ENCODE results near the gene HS2ST1. TPM values are rescaled to one million over a fixed set of nuclear protein-coding genes. Genes with fewer than 3 reads are reported as not detected.

HS2ST1 gene
- total RNA-seq, 1 experiment from 2014 or later: 30.1 TPM

DNA sequence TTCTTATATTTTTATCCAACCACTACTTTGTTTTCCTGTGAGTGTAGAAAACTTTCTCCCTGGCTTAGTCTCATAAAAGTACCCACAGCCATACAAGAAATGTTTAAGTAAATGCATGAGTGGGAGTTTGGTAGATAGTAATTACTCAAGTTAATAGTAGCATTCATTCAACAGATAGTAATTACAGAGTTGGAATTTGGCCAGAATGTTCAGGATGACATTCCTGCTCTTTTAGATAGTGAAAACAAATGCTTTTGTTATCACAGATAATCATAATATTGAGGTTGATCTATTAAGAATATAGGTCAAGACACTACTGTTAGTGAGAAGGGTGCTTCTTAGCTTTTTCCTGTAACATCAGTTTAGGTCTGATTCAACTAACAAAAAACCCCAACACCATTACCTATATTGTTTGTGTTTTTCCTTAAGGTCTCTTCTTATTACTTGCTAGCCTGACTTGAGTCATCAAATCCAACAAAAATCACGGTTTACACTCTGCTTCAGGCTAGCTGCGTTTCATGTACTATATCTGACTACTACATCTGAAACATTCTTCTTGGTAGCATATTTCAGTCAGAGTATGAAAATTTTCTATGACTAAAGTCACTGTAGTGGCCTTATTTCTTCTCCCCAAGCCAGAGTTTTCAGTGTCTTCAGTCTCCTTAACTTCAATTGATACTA, 163.7 kb downstream of the HS2ST1 start:
- Histone ChIP-seq H3K4me1 (ENCODE audit: control insufficient read depth in 1 of 2, insufficient read depth in 2 of 2, low read length in 2 of 2) (peaks cover 2 to 8% of the 10 kb centered on the region in 2 experiments; a peak in 2 of 4 replicates), H3K27ac (ENCODE audit: low read depth, low read length) (no peak overlapping the region), H3K79me2 (ENCODE audit: insufficient read depth, low read length) (no peaks in the 10 kb centered on the region), H3K4me2 (ENCODE audit: low read length) (no peak overlapping the region), H3K36me3 (ENCODE audit: control insufficient read depth in 1 of 2, insufficient read depth in 2 of 2, low read length in 2 of 2) (no peaks in the 10 kb centered on the region), H3K27me3 (ENCODE audit: insufficient read depth, low read length) (no peaks in the 10 kb centered on the region), H2AFZ (ENCODE audit: low read depth, low read length, poor library complexity, severe bottlenecking) (no peak overlapping the region), H4K20me1 (ENCODE audit: insufficient read depth) (no peaks in the 10 kb centered on the region), H3K9me3 (ENCODE audit: control insufficient read depth in 1 of 2, insufficient read depth in 1 of 2, low read depth in 1 of 2, low read length in 2 of 2) (no peaks in the 10 kb centered on the region), H3K9ac (ENCODE audit: low read length) (no peak overlapping the region), H3K9me2 (ENCODE audit: insufficient read depth) (no peaks in the 10 kb centered on the region), H3K4me3 (replicated peaks in 1 of 2; ENCODE audit: low read depth in 1 of 2, low read length in 2 of 2) (no peak overlapping the region)
- DNase-seq (ENCODE audit: low read depth, low spot score) (no peak), ATAC-seq (no peak)
- BruUV-seq (replicated peaks): no TSS peak
- intact Hi-C loops (cut with micrococcal nuclease): no loop called here
- RAD21 ChIA-PET (ENCODE audit: low non-redundant PET in 1 of 2, low total read pairs in 2 of 2, uncharacterized antibody in 2 of 2, unreplicated experiment in 2 of 2): no interaction called here
- no peak for TF ChIP-seq SP1 (IDR thresholded peaks at IDR 0.05; ENCODE audit: low read depth)
- TF ChIP-seq RAD21 (IDR thresholded peaks at IDR 0.05; ENCODE audit: low read depth): no peak
- no peak for TF ChIP-seq CEBPB (IDR thresholded peaks at IDR 0.05; ENCODE audit: low read depth)
- TF ChIP-seq ELF1 (IDR thresholded peaks at IDR 0.05; ENCODE audit: borderline replicate concordance, low read depth): no peak
- TF ChIP-seq YY1 (IDR thresholded peaks at IDR 0.05; ENCODE audit: extremely low read depth, insufficient replicate concordance, low read depth, low read length): no peak
- TF ChIP-seq, protein P1, sequence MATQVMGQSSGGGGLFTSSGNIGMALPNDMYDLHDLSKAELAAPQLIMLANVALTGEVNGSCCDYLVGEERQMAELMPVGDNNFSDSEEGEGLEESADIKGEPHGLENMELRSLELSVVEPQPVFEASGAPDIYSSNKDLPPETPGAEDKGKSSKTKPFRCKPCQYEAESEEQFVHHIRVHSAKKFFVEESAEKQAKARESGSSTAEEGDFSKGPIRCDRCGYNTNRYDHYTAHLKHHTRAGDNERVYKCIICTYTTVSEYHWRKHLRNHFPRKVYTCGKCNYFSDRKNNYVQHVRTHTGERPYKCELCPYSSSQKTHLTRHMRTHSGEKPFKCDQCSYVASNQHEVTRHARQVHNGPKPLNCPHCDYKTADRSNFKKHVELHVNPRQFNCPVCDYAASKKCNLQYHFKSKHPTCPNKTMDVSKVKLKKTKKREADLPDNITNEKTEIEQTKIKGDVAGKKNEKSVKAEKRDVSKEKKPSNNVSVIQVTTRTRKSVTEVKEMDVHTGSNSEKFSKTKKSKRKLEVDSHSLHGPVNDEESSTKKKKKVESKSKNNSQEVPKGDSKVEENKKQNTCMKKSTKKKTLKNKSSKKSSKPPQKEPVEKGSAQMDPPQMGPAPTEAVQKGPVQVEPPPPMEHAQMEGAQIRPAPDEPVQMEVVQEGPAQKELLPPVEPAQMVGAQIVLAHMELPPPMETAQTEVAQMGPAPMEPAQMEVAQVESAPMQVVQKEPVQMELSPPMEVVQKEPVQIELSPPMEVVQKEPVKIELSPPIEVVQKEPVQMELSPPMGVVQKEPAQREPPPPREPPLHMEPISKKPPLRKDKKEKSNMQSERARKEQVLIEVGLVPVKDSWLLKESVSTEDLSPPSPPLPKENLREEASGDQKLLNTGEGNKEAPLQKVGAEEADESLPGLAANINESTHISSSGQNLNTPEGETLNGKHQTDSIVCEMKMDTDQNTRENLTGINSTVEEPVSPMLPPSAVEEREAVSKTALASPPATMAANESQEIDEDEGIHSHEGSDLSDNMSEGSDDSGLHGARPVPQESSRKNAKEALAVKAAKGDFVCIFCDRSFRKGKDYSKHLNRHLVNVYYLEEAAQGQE (IDR thresholded peaks at IDR 0.05; ENCODE audit: low read depth): no peak
- no peak for TF ChIP-seq FOSL1 (IDR thresholded peaks at IDR 0.05; ENCODE audit: low read depth)
- no peak for TF ChIP-seq TCF7L2 (IDR thresholded peaks at IDR 0.05; ENCODE audit: borderline replicate concordance, extremely low read depth, insufficient read depth, insufficient read length)
- TF ChIP-seq ZNF274 (IDR thresholded peaks at IDR 0.05; ENCODE audit: low read depth, low read length): no peak
- TF ChIP-seq ZFX (IDR thresholded peaks at IDR 0.05): no peak
- TF ChIP-seq, protein P2, sequence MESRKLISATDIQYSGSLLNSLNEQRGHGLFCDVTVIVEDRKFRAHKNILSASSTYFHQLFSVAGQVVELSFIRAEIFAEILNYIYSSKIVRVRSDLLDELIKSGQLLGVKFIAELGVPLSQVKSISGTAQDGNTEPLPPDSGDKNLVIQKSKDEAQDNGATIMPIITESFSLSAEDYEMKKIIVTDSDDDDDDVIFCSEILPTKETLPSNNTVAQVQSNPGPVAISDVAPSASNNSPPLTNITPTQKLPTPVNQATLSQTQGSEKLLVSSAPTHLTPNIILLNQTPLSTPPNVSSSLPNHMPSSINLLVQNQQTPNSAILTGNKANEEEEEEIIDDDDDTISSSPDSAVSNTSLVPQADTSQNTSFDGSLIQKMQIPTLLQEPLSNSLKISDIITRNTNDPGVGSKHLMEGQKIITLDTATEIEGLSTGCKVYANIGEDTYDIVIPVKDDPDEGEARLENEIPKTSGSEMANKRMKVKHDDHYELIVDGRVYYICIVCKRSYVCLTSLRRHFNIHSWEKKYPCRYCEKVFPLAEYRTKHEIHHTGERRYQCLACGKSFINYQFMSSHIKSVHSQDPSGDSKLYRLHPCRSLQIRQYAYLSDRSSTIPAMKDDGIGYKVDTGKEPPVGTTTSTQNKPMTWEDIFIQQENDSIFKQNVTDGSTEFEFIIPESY (IDR thresholded peaks at IDR 0.05; ENCODE audit: extremely low read depth, insufficient replicate concordance, low read length): no peak
- CTCF ChIA-PET: no interaction called here
- POLR2A ChIA-PET: no interaction called here

All from HCT116 (cell line).